PC-3 (cell line): ENCODE results near the gene ATP2B2.

ENCODE experiments used
- CTCF ChIP-seq: fragments of 300-600 bp; sonication (generic); conservative IDR thresholded peaks from 2 replicates; pipeline ENCODE4 v1.5.1; 2017; ENCODE audit warnings: antibody characterized with exemption, low read depth, mild to moderate bottlenecking, low read length
- EZH2 ChIP-seq: fragments of 300-600 bp; sonication (generic); IDR thresholded peaks from one replicate; pipeline ENCODE4 v1.6.1; 2017; ENCODE audit warnings: antibody characterized with exemption, mild to moderate bottlenecking, low read length; ENCODE audit not compliant: unreplicated experiment

- TF ChIP-seq CTCF (no peak), EZH2 (no peak)
These were observed 24.9 kb upstream of the ATP2B2 start for GRCh38 chr3:10530241-10530640.
